HT-29 (cell line): Measurements from ENCODE around the gene ZSCAN1. TPM values are rescaled to one million over a fixed set of nuclear protein-coding genes. Genes with fewer than 3 reads are reported as not detected.

ENCODE experiments used
- DNase-seq: peaks from one replicate; pipeline ENCODE4 v3.0.0-alpha.2; 2015; ENCODE audit warnings: low spot score
- total RNA-seq: library from RNA; depleted of rRNA; stranded (reverse); fragments of >200 nt; shearing (Covaris generic); gene quantifications from 2 replicates; pipeline ENCODE4 v1.2.3, GENCODE V29; 2014

The ZSCAN1 gene
- total RNA-seq, 1 experiment from 2014 or later, result not detected

GRCh38 chr19:58038688-58039204, 4.9 kb downstream of the ZSCAN1 start:
- no peak for DNase-seq

- no peak for DNase-seq
Observed at GRCh38 chr19:58040751-58041525, 7.1 kb downstream of the ZSCAN1 start.

- no peak for DNase-seq
Observed at GRCh38 chr19:58042495-58043340, 8.9 kb downstream of the ZSCAN1 start.

- DNase-seq, result no peak
Observed at GRCh38 chr19:58044391-58044790, 10.6 kb downstream of the ZSCAN1 start.

GRCh38 chr19:58044886-58045285, 11.1 kb downstream of the ZSCAN1 start:
- DNase-seq, result no peak

GRCh38 chr19:58045411-58046050, 11.7 kb downstream of the ZSCAN1 start:
- no peak for DNase-seq

GRCh38 chr19:58046856-58047255, 13.0 kb downstream of the ZSCAN1 start:
- no peak for DNase-seq

GRCh38 chr19:58047672-58048071, 13.8 kb downstream of the ZSCAN1 start:
- no peak for DNase-seq

- DNase-seq, result no peak
Observed at GRCh38 chr19:58052256-58052655, 18.4 kb downstream of the ZSCAN1 start.

- DNase-seq, result no peak
Observed at GRCh38 chr19:58053480-58054156, 19.8 kb downstream of the ZSCAN1 start.

GRCh38 chr19:58054901-58055874, 21.4 kb downstream of the ZSCAN1 start:
- DNase-seq, result no peak

- DNase-seq, result no peak
Observed at GRCh38 chr19:58056261-58056660, 22.4 kb downstream of the ZSCAN1 start.

GRCh38 chr19:58056861-58057260, 23.0 kb downstream of the ZSCAN1 start:
- DNase-seq, result no peak

- DNase-seq, result no peak
Observed at GRCh38 chr19:58058467-58058866, 24.6 kb downstream of the ZSCAN1 start.

GRCh38 chr19:58059003-58059670, 25.3 kb downstream of the ZSCAN1 start, which contains the start of gene ZNF135:
Gene ZNF135 (plus strand): TSS chr19:58059282. CDS start chr19:58060003, 721 bp downstream.
- DNase-seq, result no peak

GRCh38 chr19:58059671-58060078, 25.9 kb downstream of the ZSCAN1 start:
- DNase-seq, result no peak

GRCh38 chr19:58060231-58060630, 26.4 kb downstream of the ZSCAN1 start:
- DNase-seq, result no peak

- no peak for DNase-seq
Observed at GRCh38 chr19:58063712-58064111, 29.9 kb downstream of the ZSCAN1 start.

GRCh38 chr19:58067240-58067912, 33.6 kb downstream of the ZSCAN1 start:
- no peak for DNase-seq
